Stimulated activated CD8-positive, alpha-beta memory T cell treated with anti-CD3 and anti-CD28 coated beads, Interleukin-7, amount 100 ng/mL, for 4 hours (primary cell): ENCODE data around the gene SPATA7.

ENCODE experiments used
- DNase-seq, 2 donors: peaks; one replicate each; pipeline ENCODE4 v3.0.0-alpha.2; 2020; ENCODE audit warnings: low read depth in 2 of 2

SPATA7 gene

GRCh38 chr14:88417594-88417993, 32.1 kb downstream of the SPATA7 start:
- no peak for DNase-seq

GRCh38 chr14:88420187-88420586, 34.7 kb downstream of the SPATA7 start:
- DNase-seq: no peak

- DNase-seq: no peak
Observed at GRCh38 chr14:88421286-88421685, 35.8 kb downstream of the SPATA7 start.

GRCh38 chr14:88422047-88422446, 36.6 kb downstream of the SPATA7 start:
- DNase-seq: no peak

- no peak for DNase-seq
Observed at GRCh38 chr14:88422919-88423650, 37.6 kb downstream of the SPATA7 start.

- no peak for DNase-seq
Observed at GRCh38 chr14:88424573-88424972, 39.1 kb downstream of the SPATA7 start.

- no peak for DNase-seq
Observed at GRCh38 chr14:88426271-88426670, 40.8 kb downstream of the SPATA7 start.

- DNase-seq: no peak
Observed at GRCh38 chr14:88430976-88431375, 45.5 kb downstream of the SPATA7 start.

- DNase-seq: no peak
Observed at GRCh38 chr14:88437658-88438057, 52.2 kb downstream of the SPATA7 start.

GRCh38 chr14:88439088-88439487, 53.6 kb downstream of the SPATA7 start:
- DNase-seq: no peak

- no peak for DNase-seq
Observed at GRCh38 chr14:88452231-88452630, 66.8 kb downstream of the SPATA7 start.

- DNase-seq: no peak
Observed at GRCh38 chr14:88454886-88455285, 69.4 kb downstream of the SPATA7 start.

- no peak for DNase-seq
Observed at GRCh38 chr14:88463318-88463717, 77.9 kb downstream of the SPATA7 start.

- DNase-seq: no peak
Observed at GRCh38 chr14:88468406-88468805, 82.9 kb downstream of the SPATA7 start.

- no peak for DNase-seq
Observed at GRCh38 chr14:88470542-88471440, 85.3 kb downstream of the SPATA7 start.

GRCh38 chr14:88473791-88474190, 88.3 kb downstream of the SPATA7 start:
- no peak for DNase-seq

- DNase-seq: no peak
Observed at GRCh38 chr14:88476214-88476774, 90.8 kb downstream of the SPATA7 start.

GRCh38 chr14:88476825-88477224, 91.4 kb downstream of the SPATA7 start:
- no peak for DNase-seq

GRCh38 chr14:88477513-88478250, 92.2 kb downstream of the SPATA7 start:
- DNase-seq: no peak

- no peak for DNase-seq
Observed at GRCh38 chr14:88478931-88479330, 93.5 kb downstream of the SPATA7 start.

- DNase-seq: no peak
Observed at GRCh38 chr14:88479574-88479987, 94.1 kb downstream of the SPATA7 start.

- no peak for DNase-seq
Observed at GRCh38 chr14:88481059-88481458, 95.6 kb downstream of the SPATA7 start.
